PC-3 (cell line): ENCODE measurements around the gene VWA3B.

ENCODE experiments used
- CTCF ChIP-seq: fragments of 300-600 bp; sonication (generic); conservative IDR thresholded peaks from 2 replicates; pipeline ENCODE4 v1.5.1; 2017; ENCODE audit warnings: antibody characterized with exemption, low read depth, mild to moderate bottlenecking, low read length
- EZH2 ChIP-seq: fragments of 300-600 bp; sonication (generic); IDR thresholded peaks from one replicate; pipeline ENCODE4 v1.6.1; 2017; ENCODE audit warnings: antibody characterized with exemption, mild to moderate bottlenecking, low read length; ENCODE audit not compliant: unreplicated experiment
- EZH2phosphoT487 ChIP-seq: fragments of 300-600 bp; sonication (generic); IDR thresholded peaks from 2 replicates; pipeline ENCODE4 v1.6.1; 2018; ENCODE audit warnings: mild to moderate bottlenecking, antibody characterized with exemption, low read length, borderline replicate concordance

GRCh38 chr2:98219152-98219551 lies 132.2 kb downstream of the VWA3B start:
- no peak for TF ChIP-seq CTCF
- TF ChIP-seq EZH2phosphoT487, result no peak
- TF ChIP-seq EZH2, result no peak
